GM18498 (cell line): ENCODE data around the gene CC2D2B.
"Not testable (repeated sequence)": the region's sequence is repeated elsewhere in the genome, so short reads cannot be mapped to it uniquely, and the experiment has no call there.

Experiments
- ATAC-seq: cut with Tn5 transposase; IDR thresholded peaks from one replicate; pipeline ENCODE4 v1.9.1; 2021; ENCODE audit warnings: mild to moderate bottlenecking, moderate library complexity; ENCODE audit not compliant: unreplicated experiment

The CC2D2B gene

DNA sequence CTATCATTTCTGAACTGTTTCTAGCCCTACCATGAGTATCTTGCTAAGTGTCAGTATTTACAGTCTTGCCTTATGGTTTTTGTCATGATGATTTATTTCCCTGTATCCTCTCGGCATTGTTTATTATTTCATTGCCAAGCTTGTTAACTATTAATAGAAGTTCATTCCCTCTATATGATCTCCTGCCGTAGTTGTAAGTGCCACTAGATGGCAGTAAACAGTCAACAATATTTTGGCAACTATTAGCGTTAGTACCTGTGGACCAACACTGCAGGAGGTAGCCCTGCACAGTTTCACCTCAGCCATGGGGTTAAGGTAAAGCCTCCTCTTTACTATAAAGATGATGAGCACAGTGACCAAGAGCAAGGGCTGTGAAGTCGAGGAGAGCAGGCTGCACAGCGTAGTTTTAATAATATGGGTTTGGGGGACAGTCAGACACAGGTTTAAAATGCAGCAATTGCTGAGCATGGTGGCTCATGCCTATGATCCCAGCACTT, 109.5 kb downstream of the CC2D2B start:
- peak; percentile 65 for ATAC-seq

DNA sequence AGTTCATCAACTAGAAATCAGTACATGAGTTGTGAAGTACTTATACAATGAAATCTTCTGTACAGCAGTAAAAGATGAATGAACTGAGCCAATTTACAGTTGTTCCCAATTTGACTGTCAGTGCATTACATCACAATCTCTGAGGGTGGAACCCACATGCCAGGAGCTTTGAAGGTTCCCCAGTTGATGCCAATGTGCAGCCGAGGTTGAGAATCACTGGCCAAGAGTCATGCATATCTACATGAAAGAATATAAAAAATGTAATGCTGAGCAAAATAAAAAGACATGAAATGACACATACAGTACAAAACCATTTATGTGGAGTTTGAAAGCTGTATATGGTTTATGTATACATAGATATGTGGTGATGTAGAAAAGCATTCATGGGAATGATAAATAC, 113.6 kb downstream of the CC2D2B start:
- no peak for ATAC-seq

DNA sequence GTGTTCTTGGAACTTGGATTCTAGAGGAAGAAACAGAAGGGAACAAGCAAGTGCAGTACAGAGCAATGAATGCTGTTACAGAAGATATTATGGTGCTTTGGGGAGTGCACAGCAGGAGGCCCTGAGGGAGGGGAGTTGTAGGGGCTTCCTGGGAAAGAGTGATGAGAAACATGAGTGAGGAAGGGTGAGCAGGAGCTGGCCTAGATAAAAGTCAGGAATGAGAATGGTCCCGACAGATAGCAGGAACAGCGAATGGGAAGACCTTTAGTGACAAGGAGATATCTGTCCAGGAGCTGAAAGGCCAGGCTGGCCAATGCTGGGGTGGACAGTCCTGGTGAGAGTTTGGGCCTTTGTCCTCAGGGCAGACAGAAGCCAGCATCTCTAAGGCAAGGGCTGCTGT, 115.0 kb downstream of the CC2D2B start:
- ATAC-seq, result no peak

DNA sequence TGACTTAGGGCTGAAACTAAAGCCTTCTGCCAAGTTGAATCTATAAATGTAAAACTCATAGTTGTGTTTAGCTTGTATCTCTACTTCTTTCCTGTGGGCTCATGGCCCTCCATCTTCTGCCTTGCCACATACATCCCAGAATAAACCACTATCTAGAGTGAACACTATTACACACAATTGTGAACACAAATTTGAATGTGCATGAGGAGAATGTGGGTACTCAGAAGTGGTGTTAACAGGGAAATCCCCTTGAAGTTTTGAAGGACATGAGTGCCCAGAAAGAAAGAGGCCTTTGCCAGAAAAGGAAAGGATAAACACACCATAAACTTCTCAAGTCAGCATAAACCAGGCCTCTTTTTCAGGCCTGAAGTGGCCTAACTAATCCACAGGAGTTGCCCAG, 115.4 kb downstream of the CC2D2B start:
- no peak for ATAC-seq

DNA sequence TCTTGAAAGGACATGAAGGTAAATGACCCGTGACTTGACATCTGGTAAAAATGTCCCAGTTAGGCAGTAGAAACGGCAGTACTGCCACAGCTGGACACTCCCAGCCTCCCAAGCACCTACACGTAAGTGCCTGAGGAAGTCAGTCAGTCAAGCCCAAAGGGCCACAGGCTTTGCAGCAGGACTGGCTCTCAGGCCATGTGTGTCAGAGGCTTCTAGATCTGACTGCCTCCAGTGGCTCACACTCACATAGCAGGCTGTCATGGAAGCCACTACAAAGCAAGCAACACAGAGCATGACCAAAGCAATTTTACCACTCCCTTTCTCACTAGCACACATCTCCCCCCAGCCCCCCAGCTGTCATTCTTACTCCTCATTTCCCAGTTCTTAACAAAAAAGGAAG, 117.8 kb downstream of the CC2D2B start:
- ATAC-seq, result peak; percentile 70

DNA sequence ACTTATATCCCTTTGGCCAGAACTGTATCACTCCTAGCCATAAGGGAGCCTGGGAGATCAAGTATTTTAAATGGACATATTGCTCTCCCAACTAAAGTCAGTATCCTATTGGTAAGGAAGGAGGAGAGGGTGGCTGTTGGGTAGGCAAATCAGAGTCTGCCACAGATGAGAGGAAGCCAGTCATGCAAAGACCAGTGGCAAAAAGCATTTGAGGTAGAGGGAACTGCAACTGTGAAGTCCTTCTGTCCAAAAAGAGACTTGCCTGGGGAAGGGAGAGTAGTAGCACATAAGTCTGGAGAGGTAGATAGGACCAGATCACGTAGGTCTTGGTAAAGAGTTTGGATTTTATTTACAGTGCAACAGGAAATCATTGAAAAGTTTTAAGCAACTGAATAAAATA, 126.8 kb downstream of the CC2D2B start:
- no peak for ATAC-seq

DNA sequence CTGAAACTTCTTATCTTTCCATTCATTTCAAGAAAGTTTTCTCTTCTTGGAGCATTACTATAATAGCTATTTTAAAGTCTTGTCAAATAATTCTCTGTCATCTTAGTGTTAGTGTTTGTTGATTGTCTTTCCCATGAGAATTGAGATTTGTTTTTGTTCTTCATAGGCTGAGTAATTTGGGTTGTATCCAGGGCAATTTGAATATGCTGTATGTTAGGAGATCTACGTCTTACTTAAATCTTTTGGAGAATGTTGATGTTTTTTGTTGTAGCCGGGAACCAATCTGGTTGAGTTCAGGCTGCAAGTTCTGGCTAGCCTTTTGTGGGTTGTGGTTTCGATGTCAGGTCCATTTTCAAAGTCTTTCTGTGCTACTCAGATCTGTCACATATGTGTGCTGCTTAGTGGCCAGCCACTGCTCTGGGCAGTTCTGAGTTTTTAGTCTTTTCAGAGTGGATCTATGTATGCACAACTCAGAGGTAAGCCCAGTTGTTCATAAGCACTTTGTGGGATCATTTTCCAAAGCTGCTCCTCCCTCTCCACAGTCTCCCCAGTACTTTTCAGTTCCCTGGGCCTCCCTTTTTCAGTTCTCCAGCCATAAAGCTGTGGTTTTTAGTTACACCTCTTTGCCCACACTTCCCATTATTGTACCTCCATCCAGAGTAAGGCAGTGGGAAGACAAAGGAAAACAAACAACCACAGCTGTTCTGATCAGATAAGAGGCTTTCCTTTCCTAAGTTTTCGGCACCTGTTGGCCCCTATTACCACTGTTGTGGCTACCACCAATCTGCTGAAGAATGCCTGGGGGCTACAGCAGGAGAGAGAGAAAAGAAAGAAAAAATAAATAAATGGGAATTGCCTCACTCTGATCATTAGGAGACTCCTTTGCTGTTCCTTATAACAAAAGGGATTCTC, 131.0 kb downstream of the CC2D2B start:
- ATAC-seq, result no peak

DNA sequence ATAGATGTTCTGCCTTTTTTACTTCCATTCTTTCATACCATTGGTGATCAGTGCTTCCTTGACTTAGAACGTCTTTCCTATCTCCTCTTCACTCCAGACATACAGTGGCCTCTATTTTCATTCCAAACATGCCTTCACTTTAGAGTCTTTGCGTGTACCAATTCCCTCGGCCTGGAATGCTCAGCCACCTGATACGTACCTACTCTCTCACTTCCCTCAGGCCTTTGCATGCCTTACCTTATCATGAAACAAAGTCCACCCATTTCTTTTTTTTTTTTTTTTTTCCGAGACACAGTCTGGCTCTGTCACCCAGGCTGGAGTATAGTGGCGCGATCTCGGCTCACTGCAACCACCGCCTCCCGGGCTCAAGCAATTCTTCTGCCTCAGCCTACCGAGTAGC, 133.4 kb downstream of the CC2D2B start:
- ATAC-seq, result no peak

DNA sequence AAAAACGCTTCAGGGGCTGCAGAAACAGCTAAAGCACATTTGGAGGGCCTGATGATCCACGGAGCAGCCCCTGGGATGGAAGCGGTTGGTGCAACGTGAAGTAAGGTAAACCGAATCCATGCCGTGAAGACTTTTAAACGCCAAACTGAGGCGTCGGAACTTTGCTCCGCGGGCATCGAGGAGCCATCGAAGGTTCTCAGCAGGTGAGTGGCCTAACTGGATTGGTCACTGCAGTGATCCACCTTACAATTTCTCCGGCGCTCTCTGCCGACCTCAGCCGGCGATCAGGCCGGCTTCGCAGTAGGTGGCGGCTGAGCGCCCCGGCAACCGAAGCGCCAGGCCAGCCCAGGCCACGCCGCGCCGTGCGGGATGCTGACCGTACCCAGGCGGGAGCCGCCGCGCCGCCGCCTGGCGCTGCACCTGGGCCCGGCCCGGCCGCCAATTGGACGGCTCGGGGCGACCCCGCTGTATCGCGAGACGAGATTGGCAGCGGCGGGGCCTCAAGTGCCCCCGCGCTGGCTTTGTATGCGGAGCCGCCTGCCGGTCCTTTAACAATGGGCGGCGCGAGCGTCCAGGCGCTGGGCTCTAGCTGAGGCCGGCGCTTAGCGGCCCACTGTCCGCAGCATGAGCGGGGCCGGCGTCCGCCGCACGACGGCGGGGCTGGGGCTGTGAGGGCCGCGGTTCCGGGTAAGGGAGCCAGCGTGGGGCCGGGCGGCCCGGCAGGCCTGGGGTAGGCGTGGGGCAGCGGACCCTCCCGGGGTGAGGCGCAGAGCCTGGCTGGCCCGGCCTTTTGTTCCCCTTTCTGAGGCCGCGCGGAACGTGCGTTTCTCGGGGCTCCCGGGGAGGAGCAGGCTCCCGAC, 135.5 kb downstream of the CC2D2B start, which contains the start of gene CCNJ:
Gene CCNJ, plus strand, starts transcription at position 551 of the 860 bp plus-strand sequence. CDS start 811 bp downstream, outside the sequence.
- ATAC-seq, result peak; percentile 92

DNA sequence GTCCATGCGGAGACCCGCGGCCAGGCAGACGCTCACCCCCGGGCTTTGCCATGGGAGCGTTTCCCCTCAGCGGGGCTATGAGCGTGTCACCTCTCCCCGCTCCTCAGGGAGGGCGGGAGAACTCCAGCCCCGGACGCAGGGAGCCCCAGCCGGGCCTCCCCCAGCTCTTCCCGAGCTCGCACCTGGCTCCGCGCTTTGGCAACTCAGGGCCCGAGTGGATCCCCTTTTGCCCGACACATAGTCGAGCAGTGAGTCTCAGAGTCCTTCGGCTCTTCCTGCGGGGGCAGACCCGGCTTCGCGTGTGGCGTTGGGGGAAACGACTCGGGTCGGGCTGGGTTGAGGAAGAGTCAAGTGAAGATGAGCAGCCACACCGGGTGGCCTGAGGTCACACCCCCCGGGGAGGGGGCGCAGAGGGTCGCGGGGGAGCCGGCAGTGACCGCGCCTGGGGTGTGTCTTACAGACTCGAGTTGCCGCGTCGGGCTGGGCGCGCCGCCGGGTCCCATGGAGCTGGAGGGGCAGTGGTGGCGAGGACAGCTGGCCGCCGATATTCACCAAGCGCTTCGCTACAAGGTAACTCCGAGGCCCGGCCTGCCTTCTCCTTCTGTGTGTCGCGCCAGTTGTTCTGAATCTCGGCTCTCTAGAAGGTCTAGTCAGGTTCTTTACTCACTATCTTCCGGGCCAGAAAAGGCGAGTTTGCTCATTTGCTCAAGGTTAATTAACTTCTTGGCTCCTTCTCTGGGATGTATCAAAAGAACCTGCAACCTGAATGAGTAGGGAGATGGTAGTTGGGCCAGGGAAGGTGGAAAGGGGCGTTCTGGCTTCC, 136.3 kb downstream of the CC2D2B start:
- ATAC-seq, result peak; percentile 27

DNA sequence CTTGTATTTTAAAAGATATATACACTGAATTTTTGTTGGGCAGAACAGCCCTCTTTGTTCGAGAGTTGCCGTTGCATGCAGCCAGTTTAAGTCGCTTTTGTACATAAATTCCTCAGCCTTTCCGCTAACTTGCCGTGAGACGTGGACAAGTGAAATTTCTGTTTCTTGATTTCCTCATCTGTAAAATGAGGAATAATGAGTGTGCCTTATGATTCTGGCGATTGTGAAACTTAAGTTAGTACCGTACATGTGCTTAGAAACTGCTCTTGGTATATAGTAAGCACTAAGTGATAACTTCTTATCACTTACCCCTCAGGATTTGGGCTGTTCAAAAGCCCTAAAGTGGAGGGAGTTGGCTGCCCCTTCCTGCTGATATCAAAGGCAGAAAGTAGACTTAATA, 137.0 kb downstream of the CC2D2B start:
- no peak for ATAC-seq

DNA sequence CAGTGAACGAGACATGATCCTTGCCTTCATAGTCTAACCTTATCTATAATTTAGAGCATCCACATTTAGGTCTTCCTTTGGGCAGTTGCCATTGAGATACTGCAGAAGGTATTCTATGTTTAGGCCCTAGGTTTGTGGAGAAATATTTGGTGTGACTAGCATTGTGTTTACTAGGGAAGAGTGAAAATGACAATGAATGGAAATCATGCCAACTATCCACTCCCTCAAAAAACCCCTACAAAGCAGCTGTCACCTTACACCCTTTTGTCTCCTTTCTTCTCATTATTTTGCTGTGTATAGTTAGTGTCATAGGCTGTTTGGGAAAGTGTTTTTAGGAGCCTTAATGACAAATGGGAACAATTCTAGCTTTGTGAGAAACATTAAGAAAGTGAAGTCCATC, 138.8 kb downstream of the CC2D2B start:
- ATAC-seq, result no peak

DNA sequence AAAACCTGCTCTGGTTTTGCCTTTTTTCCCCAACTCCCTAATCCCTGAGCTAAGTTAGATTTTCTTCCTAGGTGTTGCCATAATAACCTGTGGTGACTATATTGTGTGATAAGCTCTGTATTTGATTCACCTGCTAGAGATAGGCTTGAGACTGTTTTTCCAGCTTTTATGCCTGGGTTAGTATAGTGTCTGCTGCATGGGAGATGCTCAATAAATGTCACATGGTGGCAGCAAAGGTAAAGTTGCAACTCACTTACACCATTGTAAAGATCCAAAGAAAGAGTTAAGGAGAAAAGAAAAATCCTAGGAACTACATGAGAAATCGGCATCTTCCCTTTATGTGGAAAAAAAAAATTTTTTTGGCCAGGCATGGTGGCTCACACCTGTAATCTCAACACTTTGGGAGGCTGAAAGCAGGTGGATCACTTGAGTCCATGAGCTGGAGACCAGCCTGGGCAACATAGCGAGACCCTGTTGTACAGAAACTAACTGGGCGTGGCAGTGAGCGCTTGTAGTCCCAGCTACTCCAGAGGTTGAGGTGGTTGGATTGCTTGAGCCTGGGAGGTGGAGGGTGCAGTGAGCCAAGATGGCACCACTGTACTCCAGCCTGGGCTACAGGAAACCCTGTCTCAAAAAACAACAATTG, 139.4 kb downstream of the CC2D2B start:
- no peak for ATAC-seq

DNA sequence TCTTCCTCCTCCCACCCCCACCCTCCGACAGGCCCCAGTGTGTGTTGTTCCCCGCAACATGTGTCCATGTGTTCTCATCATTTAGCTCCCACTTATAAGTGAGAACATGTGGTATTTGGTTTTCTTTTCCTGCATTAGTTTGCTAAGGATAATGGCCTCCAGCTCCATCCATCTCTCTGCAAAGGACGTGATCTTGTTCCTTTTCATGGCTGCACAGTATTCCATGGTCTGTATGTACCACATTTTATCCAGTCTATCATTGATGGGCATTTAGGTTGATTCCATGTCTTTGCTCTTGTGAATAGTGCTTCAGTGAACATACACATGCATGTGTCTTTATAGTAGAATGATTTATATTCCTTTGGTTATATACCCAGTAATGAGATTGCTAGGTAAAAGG, 140.2 kb downstream of the CC2D2B start:
- not testable (repeated sequence) for ATAC-seq

DNA sequence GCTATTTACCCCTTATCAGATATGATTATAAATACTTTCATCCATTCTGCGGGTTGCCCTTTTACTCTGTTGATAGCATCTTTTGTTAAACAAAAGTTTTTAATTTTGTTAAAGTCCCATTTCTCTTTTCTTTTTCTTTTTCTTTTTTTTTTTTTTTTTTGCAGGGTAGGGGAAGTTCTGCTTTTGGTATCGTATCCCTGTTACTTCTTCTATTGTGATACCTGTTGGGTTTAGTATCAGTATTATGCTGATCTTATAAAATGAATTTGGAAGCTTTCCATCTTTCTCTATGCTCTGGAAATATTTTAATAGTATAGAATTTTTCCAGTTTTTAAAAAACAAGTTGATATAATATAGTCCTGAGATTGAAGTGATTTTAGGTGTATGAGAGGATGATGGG, 141.6 kb downstream of the CC2D2B start:
- no peak for ATAC-seq

DNA sequence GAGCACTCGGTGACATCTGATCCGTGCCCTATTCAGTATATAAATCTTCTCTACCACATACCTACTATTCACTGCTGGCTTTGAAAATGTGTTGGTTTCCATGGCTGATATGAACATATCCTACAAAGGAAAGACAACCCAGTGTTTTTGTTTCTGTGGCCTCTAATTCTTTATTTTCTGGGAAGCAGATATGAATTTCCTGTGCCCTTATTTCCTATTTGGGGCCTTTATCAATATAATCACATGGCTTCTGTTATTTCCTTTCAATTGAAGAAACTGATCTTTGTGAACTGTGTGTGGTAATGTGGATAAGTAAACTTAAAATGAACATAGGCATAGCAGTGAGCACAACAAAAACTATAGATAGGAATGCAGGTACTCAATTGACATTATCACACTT, 146.2 kb downstream of the CC2D2B start:
- no peak for ATAC-seq

DNA sequence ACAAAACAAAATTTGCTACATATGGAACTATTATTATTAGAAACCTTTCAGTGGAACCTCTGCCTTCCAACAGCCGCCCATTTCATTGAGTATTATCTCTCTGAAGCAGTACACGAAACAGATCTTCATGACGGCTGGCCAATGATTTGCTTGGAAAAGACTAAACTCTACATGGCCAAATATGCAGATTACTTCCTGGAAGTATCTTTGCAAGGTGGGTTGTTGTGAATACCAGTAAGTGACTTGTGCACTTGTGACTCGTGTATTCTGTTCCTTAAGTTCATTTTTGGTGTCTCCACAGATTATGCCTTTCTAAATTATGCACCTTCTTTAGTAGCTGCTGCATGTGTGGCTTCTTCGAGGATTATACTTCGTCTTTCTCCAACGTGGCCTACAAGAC, 149.0 kb downstream of the CC2D2B start:
- ATAC-seq, result no peak

DNA sequence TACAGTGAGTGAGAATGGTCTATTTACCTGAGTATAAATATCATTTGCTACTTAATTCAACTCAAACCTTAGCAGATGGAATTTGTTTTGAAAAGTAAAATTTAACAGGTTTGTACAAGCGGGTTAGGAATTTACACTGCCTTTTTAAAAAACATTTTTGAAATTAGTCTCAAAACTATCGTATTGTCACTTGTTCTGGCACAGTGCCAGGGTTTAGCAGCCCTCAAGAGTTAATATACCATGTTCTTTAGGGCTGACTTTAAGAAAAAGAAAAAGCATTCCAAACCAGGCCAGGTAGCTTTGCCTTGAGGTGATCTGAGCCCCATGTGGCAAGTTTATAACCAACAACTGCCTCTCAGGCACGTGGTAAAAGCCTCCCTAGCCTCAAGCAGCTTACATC, 153.5 kb downstream of the CC2D2B start:
- no peak for ATAC-seq

DNA sequence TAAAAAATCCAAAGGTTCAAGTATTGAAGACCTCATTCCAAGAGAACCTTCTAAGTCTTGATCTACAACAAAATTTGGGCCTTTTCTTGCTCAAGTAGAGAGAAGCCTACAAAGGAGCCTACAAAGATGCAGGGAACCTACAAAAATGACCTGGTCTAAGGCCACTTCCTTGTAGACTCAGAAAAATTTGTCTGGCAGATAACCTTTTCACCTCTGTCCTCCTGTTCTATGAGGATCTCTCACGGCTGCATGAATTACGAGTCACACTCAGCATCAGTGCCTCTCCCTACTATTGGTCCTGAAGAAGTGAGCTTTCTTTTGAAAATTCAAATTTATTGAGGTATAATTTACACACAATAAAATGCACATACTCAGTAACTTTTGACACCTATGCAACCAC, 164.9 kb downstream of the CC2D2B start:
- ATAC-seq, result no peak

DNA sequence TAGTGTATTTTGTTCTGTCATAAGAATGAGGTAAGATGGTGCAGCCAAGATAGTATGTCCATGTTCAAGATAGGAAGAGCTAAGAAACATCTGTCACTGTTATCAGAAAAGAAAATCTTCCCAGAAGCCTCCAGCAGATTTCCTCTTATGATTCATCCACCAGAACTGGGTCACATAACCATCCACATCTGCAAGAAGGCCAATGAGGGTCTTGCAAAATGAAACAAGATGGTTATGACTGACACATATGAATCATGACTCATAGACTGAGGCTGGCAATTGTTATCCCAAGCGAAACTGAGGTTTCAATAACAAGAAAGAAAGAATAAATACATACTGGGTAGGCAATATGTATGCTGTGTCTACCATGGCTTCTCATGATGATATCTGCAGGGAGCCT, 165.9 kb downstream of the CC2D2B start:
- no peak for ATAC-seq
